CD1c-positive myeloid dendritic cell (primary cell): ENCODE results near the gene DPP6.
"Not testable (repeated sequence)": the region's sequence is repeated elsewhere in the genome, so short reads cannot be mapped to it uniquely, and the experiment has no call there.

Experiments
- DNase-seq: peaks from one replicate; pipeline ENCODE4 v3.0.0-alpha.2; 2016; ENCODE audit errors: extremely low spot score

The DPP6 gene

DNA sequence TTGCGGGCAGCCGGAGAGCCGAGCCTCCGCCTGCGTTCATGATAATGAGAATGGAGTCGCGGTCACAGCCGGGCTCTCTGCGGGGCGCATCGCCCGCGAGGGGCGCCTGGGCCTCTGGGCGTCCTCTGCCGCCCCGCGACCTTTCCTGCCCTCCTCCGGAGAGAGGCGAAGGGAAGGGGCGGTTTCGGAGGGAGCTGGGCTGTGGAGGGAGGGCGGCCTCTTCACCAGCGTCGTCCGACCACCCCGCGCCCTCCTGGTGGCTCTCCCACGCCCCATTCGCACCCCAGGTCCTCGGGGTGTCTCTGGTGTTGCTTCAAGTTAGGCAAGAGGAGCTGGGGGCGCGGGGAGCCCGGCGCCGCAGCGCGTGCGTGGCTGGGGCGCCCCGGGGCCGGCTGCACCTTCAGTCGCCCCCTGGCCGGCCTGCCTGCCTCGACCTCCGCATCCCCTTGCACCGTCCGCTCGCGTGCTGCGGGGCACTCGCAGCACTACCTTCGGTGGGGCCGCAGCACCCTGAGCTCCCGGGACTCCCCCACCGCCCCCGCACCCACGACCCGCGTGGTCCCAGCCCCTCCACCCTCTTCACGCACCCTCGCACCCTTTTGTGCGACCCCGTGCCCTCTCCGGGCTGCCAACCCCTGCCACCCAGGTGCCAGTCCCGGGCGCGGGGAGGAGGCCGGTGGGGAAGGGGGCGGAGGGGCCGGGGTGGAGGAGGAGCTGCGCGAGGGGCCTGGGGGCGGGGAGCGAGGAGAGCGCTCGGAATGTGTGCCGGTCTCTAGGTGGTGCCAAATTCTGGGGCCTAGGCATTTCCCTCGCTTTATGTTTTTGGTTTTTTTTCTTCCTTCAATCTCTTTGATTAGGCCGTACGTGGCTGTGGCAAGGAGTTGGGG lies at the start of gene DPP6:
DPP6 (plus strand) TSS at position 756 of the 887 bp plus-strand sequence.
- not testable (repeated sequence) for DNase-seq

- DNase-seq, result not testable (repeated sequence)
These were observed 42.7 kb upstream of the DPP6 start for GRCh38 chr7:154009423-154009911.

DNA sequence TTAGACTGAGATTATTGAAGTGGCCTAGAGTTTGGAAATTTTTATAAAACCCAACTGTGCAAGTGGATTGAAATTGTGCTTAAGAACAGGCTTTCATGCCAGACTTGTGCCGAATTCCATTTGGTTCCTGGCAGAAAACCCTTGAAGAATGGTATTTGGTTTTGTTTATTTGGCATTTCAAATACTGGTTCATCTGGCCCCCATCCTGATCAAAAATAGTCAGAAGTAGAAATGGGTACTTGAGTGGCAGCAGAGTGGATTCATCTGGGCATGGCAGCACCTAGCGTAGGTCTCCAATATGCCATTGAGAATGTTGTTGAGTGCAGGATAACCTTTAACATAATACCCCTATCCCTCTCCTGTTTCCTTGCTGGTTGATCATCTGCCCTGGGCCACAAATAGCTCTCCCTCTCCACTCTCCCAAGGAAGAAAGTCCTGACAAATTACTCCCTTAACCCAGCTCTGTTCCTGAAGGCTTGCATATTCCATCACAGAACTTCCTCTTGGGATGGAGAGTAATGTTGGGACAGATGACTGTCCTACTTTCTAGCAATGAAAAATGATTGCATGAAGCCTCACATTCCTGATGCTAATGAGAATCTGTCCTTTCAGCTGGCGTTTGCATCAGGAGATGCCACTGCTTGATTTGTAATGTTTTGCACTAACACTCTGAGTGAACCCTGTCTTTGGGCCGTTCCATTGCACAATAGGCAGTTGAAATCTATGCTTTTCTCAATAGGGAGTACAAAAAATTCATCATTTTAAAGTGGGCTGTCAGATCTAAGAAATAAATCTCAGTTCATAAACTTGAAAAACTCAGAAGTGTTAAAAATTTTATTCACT lies 41.3 kb upstream of the DPP6 start:
- DNase-seq, result not testable (repeated sequence)

GRCh38 chr7:154012800-154013199 lies 39.4 kb upstream of the DPP6 start:
- not testable (repeated sequence) for DNase-seq

DNA sequence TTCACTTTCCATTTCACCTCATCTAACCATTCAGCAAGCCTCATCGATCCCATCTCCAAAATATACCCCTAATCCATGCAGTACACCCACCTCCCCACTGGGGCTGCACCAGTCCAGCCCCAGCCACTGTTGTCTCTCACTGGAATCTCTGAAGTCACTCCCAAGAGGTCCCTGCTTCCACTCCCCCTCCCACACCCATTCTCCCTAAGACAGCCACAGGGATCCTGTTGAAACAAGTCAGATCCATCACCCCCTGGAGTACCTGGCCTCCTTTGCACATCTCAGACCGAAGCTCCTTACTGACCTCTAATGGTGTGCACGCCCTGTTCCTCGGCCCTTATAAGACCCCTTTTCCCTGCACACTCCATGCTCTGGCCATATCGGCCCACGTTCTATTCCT lies 36.6 kb upstream of the DPP6 start:
- DNase-seq, result not testable (repeated sequence)

GRCh38 chr7:154018354-154018753 lies 33.8 kb upstream of the DPP6 start:
- DNase-seq, result not testable (repeated sequence)

GRCh38 chr7:154027805-154028204 lies 24.4 kb upstream of the DPP6 start:
- DNase-seq, result not testable (repeated sequence)

DNA sequence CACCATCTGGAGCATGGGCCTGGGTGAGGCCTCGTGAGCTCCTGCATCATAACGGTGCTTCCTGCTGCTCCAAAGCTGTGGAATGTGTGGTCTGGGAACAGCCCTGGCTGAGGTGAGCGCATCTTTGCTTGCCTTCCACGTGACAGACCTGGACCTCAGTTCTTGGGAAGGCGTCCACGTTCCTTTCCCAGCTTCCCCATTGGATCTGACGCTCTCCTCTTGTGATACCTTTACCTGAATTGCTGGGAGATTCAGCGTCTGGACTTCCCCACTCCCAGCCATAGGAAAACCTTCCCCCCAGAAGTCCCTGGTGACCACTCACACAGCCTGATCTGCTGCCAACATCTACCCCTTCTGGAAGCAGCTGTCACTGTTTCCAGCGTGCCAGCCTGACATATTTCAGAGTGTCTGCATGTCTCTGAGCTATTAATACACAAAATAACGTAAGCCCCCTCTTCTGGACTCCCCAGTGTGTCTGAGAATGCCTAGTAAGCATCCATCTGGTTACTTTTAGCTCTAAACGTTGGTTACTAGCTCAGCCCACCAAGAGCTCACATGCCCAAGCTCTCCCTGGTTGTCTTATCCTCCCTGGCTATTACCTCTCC lies 21.6 kb upstream of the DPP6 start:
- not testable (repeated sequence) for DNase-seq

DNA sequence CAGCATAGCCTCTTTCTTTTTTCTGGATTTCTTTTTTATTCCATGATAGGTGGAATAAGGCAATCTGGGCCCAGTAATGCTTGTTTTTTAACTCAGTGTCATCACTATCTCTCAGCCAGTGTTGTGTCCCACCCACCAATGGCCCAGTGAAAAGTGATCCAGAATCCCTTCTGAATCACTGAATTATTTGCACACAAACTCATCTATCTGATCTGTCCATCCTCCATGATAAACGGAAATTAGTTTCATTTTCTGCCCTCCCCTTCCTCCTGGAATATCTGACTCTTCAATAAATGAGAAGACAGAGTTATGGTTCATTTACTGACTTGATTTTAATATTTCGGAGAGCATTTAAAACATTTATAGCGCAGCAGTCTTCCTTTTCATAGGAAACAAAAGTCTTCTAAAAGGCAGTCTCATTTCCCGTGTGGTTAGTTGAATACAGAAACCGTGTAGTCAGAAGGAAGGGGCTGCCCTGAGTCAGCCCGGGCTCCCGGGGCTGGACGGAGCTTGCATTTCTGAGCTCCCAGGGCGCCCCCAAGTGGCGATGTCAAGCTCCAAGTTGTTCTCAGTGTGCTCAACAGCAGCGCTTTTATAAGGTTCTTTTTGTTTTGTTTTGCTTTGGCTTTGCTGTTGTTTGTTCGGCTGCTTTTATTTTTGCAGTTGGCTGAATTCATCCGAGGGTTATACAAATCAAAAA lies 12.6 kb upstream of the DPP6 start:
- not testable (repeated sequence) for DNase-seq

GRCh38 chr7:154050394-154050793 lies 1.8 kb upstream of the DPP6 start:
- not testable (repeated sequence) for DNase-seq

- not testable (repeated sequence) for DNase-seq
These were observed 1.1 kb upstream of the DPP6 start for GRCh38 chr7:154051006-154051642.

DNA sequence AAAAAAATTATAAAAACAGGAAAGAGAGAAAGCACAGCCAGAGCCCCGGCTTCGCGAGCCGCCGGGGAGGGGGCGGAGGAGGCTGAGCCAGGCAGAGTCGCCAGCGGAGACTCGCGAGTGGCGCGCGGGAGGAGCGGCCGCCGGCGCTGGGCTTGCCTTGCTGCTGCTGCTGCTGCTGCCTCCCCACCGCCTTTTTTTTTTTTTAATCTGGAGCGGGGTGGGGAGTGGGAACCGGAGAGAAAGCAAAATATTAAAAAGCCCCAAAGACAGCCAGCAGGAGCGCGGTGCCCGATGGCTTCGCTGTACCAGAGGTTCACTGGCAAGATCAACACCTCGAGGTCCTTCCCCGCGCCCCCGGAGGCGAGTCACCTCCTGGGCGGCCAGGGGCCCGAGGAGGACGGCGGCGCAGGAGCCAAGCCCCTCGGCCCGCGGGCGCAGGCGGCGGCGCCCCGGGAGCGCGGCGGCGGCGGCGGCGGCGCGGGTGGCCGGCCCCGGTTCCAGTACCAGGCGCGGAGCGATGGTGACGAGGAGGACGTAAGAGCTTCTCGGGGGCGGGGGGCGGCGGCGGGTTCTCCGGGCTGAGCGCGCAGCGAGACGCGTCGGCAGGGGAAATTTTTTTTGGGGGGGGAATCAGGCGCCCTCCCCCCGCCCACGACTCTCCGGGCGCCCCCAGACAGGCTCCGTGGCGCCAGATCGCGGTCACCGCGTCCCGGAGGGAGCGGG lies 493 bp downstream of the DPP6 start:
- not testable (repeated sequence) for DNase-seq

GRCh38 chr7:154053466-154054312 lies 1.5 kb downstream of the DPP6 start:
- not testable (repeated sequence) for DNase-seq

GRCh38 chr7:154054664-154055063 lies 2.5 kb downstream of the DPP6 start:
- not testable (repeated sequence) for DNase-seq

- peak; percentile 11 for DNase-seq
These were observed 3.4 kb downstream of the DPP6 start for GRCh38 chr7:154055491-154056106.

DNA sequence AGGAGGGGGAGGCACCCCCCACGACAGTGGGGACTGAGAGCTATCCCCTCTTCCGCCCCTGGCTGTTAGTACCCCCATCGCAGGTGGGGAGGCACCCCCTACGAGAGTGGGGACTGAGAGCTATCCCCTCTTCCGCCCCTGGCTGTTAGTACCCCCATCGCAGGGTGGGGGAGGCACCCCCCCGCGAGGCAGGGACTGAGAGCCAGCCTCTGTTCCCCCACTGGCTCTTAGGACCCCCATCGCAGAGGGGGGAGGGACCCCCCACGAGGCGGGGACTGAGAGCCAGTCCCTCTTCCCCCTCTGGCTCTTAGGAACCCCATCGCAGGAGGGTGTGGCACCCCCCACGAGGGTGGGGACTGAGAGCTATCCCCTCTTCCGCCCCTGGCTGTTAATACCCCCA lies 6.6 kb downstream of the DPP6 start:
- DNase-seq, result not testable (repeated sequence)

DNA sequence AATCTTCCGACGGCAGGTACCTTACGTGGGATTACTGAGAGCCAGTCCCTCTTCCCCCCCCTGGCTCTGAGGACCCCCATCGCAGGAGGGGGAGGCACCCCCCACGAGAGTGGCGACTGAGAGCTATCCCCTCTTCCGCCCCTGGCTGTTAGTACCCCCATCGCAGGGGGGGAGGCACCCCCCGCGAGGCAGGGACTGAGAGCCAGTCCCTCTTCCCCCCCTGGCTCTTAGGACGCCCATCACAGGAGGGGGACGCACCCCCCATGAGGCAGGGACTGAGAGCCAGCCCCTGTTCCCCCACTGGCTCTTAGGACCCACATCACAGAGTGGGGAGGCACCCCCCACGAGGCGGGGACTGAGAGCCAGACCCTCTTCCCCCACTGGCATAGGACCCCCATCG lies 8.4 kb downstream of the DPP6 start:
- not testable (repeated sequence) for DNase-seq

DNA sequence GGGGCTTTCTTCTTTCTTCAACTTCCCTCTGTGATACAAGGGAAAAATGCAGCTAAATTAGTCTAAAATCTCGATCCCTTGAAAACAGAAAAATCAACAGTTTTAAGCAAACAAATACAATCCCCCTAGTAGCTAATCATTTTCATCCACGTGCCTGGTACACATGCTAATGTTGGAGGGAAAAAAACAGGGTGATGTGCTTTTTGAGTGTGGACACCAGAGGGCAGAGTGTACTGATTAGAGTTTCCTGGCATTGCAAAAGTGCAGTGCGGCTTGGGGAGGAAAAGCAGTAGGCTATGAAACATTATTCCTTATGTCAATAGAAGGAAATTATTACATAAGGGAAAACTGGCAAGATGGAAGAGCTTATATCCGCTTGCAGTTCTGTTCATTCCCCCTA lies 19.6 kb downstream of the DPP6 start:
- not testable (repeated sequence) for DNase-seq
